Mesenchymal stem cell (in vitro differentiated cells and primary cell): Measurements from ENCODE around the gene WDR13.

Experiments
- DNase-seq: peaks from one replicate; pipeline ENCODE4 v3.0.0-alpha.2; 2013
- H2AFZ ChIP-seq: one replicate; pipeline ENCODE4 v1.6.1; 2013; ENCODE audit warnings: low read depth, mild to moderate bottlenecking, control low read depth, inconsistent platforms, low read length, moderate library complexity
- H2AK5ac ChIP-seq: 2 replicates; pipeline ENCODE4 v1.6.1; 2013; ENCODE audit warnings: low read length, moderate library complexity, mild to moderate bottlenecking, inconsistent platforms; ENCODE audit not compliant: severe bottlenecking
- H2BK120ac ChIP-seq: one replicate; pipeline ENCODE4 v1.6.1; 2013; ENCODE audit warnings: low read depth, mild to moderate bottlenecking, inconsistent platforms, low read length, moderate library complexity
- H2BK12ac ChIP-seq, 2 experiments: one replicate each; pipeline ENCODE4 v1.6.1; 2013; ENCODE audit warnings: inconsistent platforms in 2 of 2, low read length in 2 of 2, mild to moderate bottlenecking in 2 of 2, moderate library complexity in 2 of 2, control low read depth in 1 of 2
- H2BK15ac ChIP-seq: one replicate; pipeline ENCODE4 v1.6.1; 2013; ENCODE audit warnings: mild to moderate bottlenecking, low read depth, inconsistent platforms; ENCODE audit not compliant: poor library complexity, severe bottlenecking
- H2BK5ac ChIP-seq: 2 replicates; pipeline ENCODE4 v1.6.1; 2013; ENCODE audit warnings: low read depth, mild to moderate bottlenecking, low read length, control low read depth, inconsistent platforms; ENCODE audit not compliant: poor library complexity, severe bottlenecking
- H3K14ac ChIP-seq, 2 experiments: one replicate each; pipeline ENCODE4 v1.6.1; 2013; ENCODE audit warnings: inconsistent platforms in 2 of 2, low read length in 2 of 2, control low read depth in 1 of 2, mild to moderate bottlenecking in 1 of 2, moderate library complexity in 1 of 2
- H3K18ac ChIP-seq, 2 experiments: one replicate each; pipeline ENCODE4 v1.6.1; 2013; ENCODE audit warnings: inconsistent platforms in 2 of 2, low read length in 2 of 2, control low read depth in 1 of 2, low read depth in 1 of 2, mild to moderate bottlenecking in 1 of 2
- H3K23ac ChIP-seq, 2 experiments: one replicate each; pipeline ENCODE4 v1.6.1; 2013; ENCODE audit warnings: inconsistent platforms in 2 of 2, low read length in 2 of 2, mild to moderate bottlenecking in 2 of 2, moderate library complexity in 2 of 2, control low read depth in 1 of 2
- H3K27ac ChIP-seq: 2 replicates; pipeline ENCODE4 v1.5.1; 2013; ENCODE audit warnings: mild to moderate bottlenecking, moderate library complexity, low read length, control low read depth, inconsistent platforms; ENCODE audit not compliant: poor library complexity, severe bottlenecking
- H3K27me3 ChIP-seq, 2 experiments: 2 replicates each; pipeline versions ENCODE4 v1.6.1 to v1.7.0; 2013; ENCODE audit warnings: low read length in 2 of 2, mild to moderate bottlenecking in 2 of 2, moderate library complexity in 2 of 2, control low read depth in 1 of 2, inconsistent platforms in 1 of 2; ENCODE audit not compliant: control insufficient read depth in 1 of 2, insufficient read depth in 1 of 2
- H3K36me3 ChIP-seq, 2 experiments: 2 replicates each; pipeline versions ENCODE4 v1.6.1 to v1.7.0; 2013; ENCODE audit warnings: low read length in 2 of 2, control low read depth in 1 of 2, inconsistent platforms in 1 of 2, low read depth in 1 of 2, mild to moderate bottlenecking in 1 of 2; ENCODE audit not compliant: insufficient read depth in 2 of 2, control insufficient read depth in 1 of 2
- H3K4ac ChIP-seq, 2 experiments: one replicate each; pipeline ENCODE4 v1.6.1; 2013; ENCODE audit warnings: inconsistent platforms in 2 of 2, low read length in 2 of 2, mild to moderate bottlenecking in 2 of 2, moderate library complexity in 2 of 2, control low read depth in 1 of 2, low read depth in 1 of 2
- H3K4me1 ChIP-seq: 2 replicates; pipeline ENCODE4 v1.6.1; 2013; ENCODE audit warnings: low read depth, low read length, control low read depth; ENCODE audit not compliant: control insufficient read depth, insufficient read depth
- H3K4me2 ChIP-seq: 2 replicates; pipeline ENCODE4 v1.6.1; 2013; ENCODE audit warnings: low read length, mild to moderate bottlenecking, inconsistent platforms; ENCODE audit not compliant: poor library complexity, severe bottlenecking
- H3K4me3 ChIP-seq, 2 experiments: 2 replicates each; pipeline versions ENCODE4 v1.5.1 to v1.7.0; 2013; ENCODE audit warnings: low read length in 2 of 2, mild to moderate bottlenecking in 2 of 2, control low read depth in 1 of 2, low read depth in 1 of 2; ENCODE audit not compliant: insufficient read depth in 1 of 2
- H3K79me1 ChIP-seq: replicated peaks from 2 replicates; pipeline ENCODE4 v1.6.1; 2013; ENCODE audit warnings: mild to moderate bottlenecking, control low read depth, low read length, inconsistent platforms; ENCODE audit not compliant: poor library complexity, severe bottlenecking
- H3K9ac ChIP-seq: 2 replicates; pipeline ENCODE4 v1.7.0; 2013; ENCODE audit warnings: mild to moderate bottlenecking, low read length, moderate library complexity
- H3K9me3 ChIP-seq: 2 replicates; pipeline ENCODE4 v1.7.0; 2013; ENCODE audit warnings: mild to moderate bottlenecking, low read length; ENCODE audit not compliant: control insufficient read depth
- H4K8ac ChIP-seq: one replicate; pipeline ENCODE4 v1.6.1; 2013; ENCODE audit warnings: inconsistent platforms, mild to moderate bottlenecking, low read length, moderate library complexity
- H4K91ac ChIP-seq: one replicate; pipeline ENCODE4 v1.6.1; 2013; ENCODE audit warnings: mild to moderate bottlenecking, low read length, inconsistent platforms
- WGBS: methylation state at CpG from one replicate; pipeline ENCODE4 v1.1.7; 2013; ENCODE audit warnings: mixed read lengths; 5-methylcytosine and 5-hydroxymethylcytosine counted together

The WDR13 gene

GRCh38 chrX:48631376-48632090, 34.2 kb downstream of the WDR13 start:
- Histone ChIP-seq H4K91ac (no peak overlapping the region), H3K9me3 (no peaks in the 10 kb centered on the region), H3K9ac (peak overlapping the region; percentile 67), H2BK15ac (no peak overlapping the region), H3K4me3 (peak overlapping the region in 1 of 2 experiments; percentile 51), H3K36me3 (no peaks in the 10 kb centered on the region), H3K18ac (peak overlapping the region in 1 of 2 experiments; percentile 34), H2AFZ (no peak overlapping the region), H3K14ac (no peak overlapping the region), H3K27ac (no peak overlapping the region), H3K4me2 (no peak overlapping the region), H2BK12ac (no peak overlapping the region), H3K4ac (no peak overlapping the region), H3K79me1 (no peaks in the 10 kb centered on the region), H2BK5ac (no peak overlapping the region), H4K8ac (no peak overlapping the region), H2BK120ac (no peak overlapping the region), H3K23ac (no peak overlapping the region), H3K27me3 (peaks cover 0 to 8% of the 10 kb centered on the region in 2 experiments), H2AK5ac (no peak overlapping the region), H3K4me1 (peaks cover 3% of the 10 kb centered on the region)
- peak; percentile 91 for DNase-seq
- WGBS, result 35% methylated on average over 18 of the region's 18 CpGs

GRCh38 chrX:48632207-48632606, 34.9 kb downstream of the WDR13 start:
- no peak overlapping the region for H2BK15ac ChIP-seq
- no peak overlapping the region for H2AFZ ChIP-seq
- no peak overlapping the region for H2BK12ac ChIP-seq
- H3K4ac ChIP-seq, result no peak overlapping the region
- H3K9me3 ChIP-seq, result no peaks in the 10 kb centered on the region
- H3K14ac ChIP-seq, result no peak overlapping the region
- no peak overlapping the region for H2BK120ac ChIP-seq
- 100% methylated on average over 4 of the region's 10 CpGs for WGBS
- no peak overlapping the region for H3K18ac ChIP-seq
- no peak overlapping the region for H4K91ac ChIP-seq
- H3K9ac ChIP-seq, result no peak overlapping the region
- DNase-seq, result no peak
- peaks cover 0 to 14% of the 10 kb centered on the region in 2 experiments for H3K27me3 ChIP-seq
- no peak overlapping the region for H3K4me2 ChIP-seq
- H2BK5ac ChIP-seq, result no peak overlapping the region
- no peak overlapping the region for H3K23ac ChIP-seq
- no peak overlapping the region for H3K4me3 ChIP-seq
- H3K27ac ChIP-seq, result no peak overlapping the region
- no peaks in the 10 kb centered on the region for H3K79me1 ChIP-seq
- no peak overlapping the region for H2AK5ac ChIP-seq
- H3K4me1 ChIP-seq, result peaks cover 3% of the 10 kb centered on the region
- H3K36me3 ChIP-seq, result no peaks in the 10 kb centered on the region
- no peak overlapping the region for H4K8ac ChIP-seq

- H2BK5ac ChIP-seq, result no peak overlapping the region
- H2BK12ac ChIP-seq, result no peak overlapping the region
- H2AFZ ChIP-seq, result no peak overlapping the region
- no peak overlapping the region for H2AK5ac ChIP-seq
- no peak overlapping the region for H3K14ac ChIP-seq
- H3K18ac ChIP-seq, result no peak overlapping the region
- H3K4me1 ChIP-seq, result peaks cover 3% of the 10 kb centered on the region
- H3K9me3 ChIP-seq, result no peaks in the 10 kb centered on the region
- H3K4me2 ChIP-seq, result no peak overlapping the region
- H2BK15ac ChIP-seq, result no peak overlapping the region
- H3K23ac ChIP-seq, result no peak overlapping the region
- no peak overlapping the region for H2BK120ac ChIP-seq
- H3K9ac ChIP-seq, result no peak overlapping the region
- 75% methylated on average over 1 of the region's 1 CpG for WGBS
- H3K27ac ChIP-seq, result no peak overlapping the region
- DNase-seq, result no peak
- H3K79me1 ChIP-seq, result no peaks in the 10 kb centered on the region
- H4K91ac ChIP-seq, result no peak overlapping the region
- H3K4me3 ChIP-seq, result no peak overlapping the region
- H4K8ac ChIP-seq, result no peak overlapping the region
- H3K27me3 ChIP-seq, result peaks cover 0 to 14% of the 10 kb centered on the region in 2 experiments
- no peak overlapping the region for H3K4ac ChIP-seq
- H3K36me3 ChIP-seq, result no peaks in the 10 kb centered on the region
Measured at GRCh38 chrX:48636301-48636700, 39.0 kb downstream of the WDR13 start.

- WGBS, result no CpG with 5 or more reads among the region's 2 CpGs
- Histone ChIP-seq H3K18ac (no peak overlapping the region), H3K14ac (no peak overlapping the region), H3K27me3 (peaks cover 0 to 14% of the 10 kb centered on the region in 2 experiments), H3K4me3 (no peak overlapping the region), H2BK12ac (no peak overlapping the region), H3K4me1 (peaks cover under 1% of the 10 kb centered on the region), H2BK15ac (no peak overlapping the region), H3K23ac (no peak overlapping the region), H2BK120ac (no peak overlapping the region), H3K79me1 (no peaks in the 10 kb centered on the region), H4K91ac (no peak overlapping the region), H3K9ac (no peak overlapping the region), H3K36me3 (no peaks in the 10 kb centered on the region), H3K27ac (no peak overlapping the region), H4K8ac (no peak overlapping the region), H2BK5ac (no peak overlapping the region), H2AK5ac (no peak overlapping the region), H2AFZ (no peak overlapping the region), H3K4me2 (no peak overlapping the region), H3K9me3 (no peaks in the 10 kb centered on the region), H3K4ac (no peak overlapping the region)
- no peak for DNase-seq
Measured at GRCh38 chrX:48636776-48637175, 39.5 kb downstream of the WDR13 start.
